SK-N-SH treated with all-trans-retinoic acid at 6 μM for 48 hours (cell line): ENCODE measurements around the gene ANKHD1.

Source experiments
- ATAC-seq: fragments of 200-7000 bp; cut with Tn5 transposase; 3 replicates; pipeline ENCODE4 v1.9.1; 2020; ENCODE audit warnings: mild to moderate bottlenecking, moderate library complexity
- ARNTL ChIP-seq: fragments of 450-650 bp; formaldehyde crosslinking; IDR thresholded peaks from 2 replicates; pipeline ENCODE4 v1.5.0; 2020; ENCODE audit warnings: low read depth, mild to moderate bottlenecking, moderate library complexity, borderline replicate concordance
- BACH2 ChIP-seq: fragments of 250-450 bp; sonication (Bioruptor Pico); IDR thresholded peaks from 2 replicates; pipeline ENCODE4 v1.9.0; 2021; ENCODE audit warnings: mild to moderate bottlenecking, borderline replicate concordance
- CREB5 ChIP-seq: fragments of 250-450 bp; sonication (Bioruptor Pico); IDR thresholded peaks from 2 replicates; pipeline ENCODE4 v1.5.1; 2020; ENCODE audit warnings: low read depth, mild to moderate bottlenecking, moderate library complexity
- CSDC2 ChIP-seq: fragments of 250-450 bp; sonication (Bioruptor Pico); IDR thresholded peaks from 2 replicates; pipeline ENCODE4 v1.5.0; 2020; ENCODE audit warnings: mild to moderate bottlenecking, moderate library complexity
- CSRNP3 ChIP-seq: fragments of 250-450 bp; sonication (Bioruptor Pico); IDR thresholded peaks from 2 replicates; pipeline ENCODE4 v1.5.1; 2021; ENCODE audit warnings: mild to moderate bottlenecking, moderate library complexity
- ESRRG ChIP-seq: fragments of 250-450 bp; sonication (Bioruptor Pico); IDR thresholded peaks from 2 replicates; pipeline ENCODE4 v1.6.1; 2021; ENCODE audit warnings: mild to moderate bottlenecking
- GLIS3 ChIP-seq: fragments of 250-450 bp; sonication (Bioruptor Pico); IDR thresholded peaks from 2 replicates; pipeline ENCODE4 v1.5.0; 2020; ENCODE audit warnings: mild to moderate bottlenecking, moderate library complexity
- ISL1 ChIP-seq: fragments of 250-450 bp; sonication (Bioruptor Pico); IDR thresholded peaks from 2 replicates; pipeline ENCODE4 v2.1.2; 2022; ENCODE audit warnings: mild to moderate bottlenecking, moderate library complexity
- OSR1 ChIP-seq: fragments of 250-450 bp; sonication (Bioruptor Pico); IDR thresholded peaks from 2 replicates; pipeline ENCODE4 v1.8.0; 2022; ENCODE audit warnings: moderate library complexity, mild to moderate bottlenecking, inconsistent platforms
- PATZ1 ChIP-seq: fragments of 250-450 bp; sonication (Bioruptor Pico); IDR thresholded peaks from 2 replicates; pipeline ENCODE4 v1.8.0; 2020; ENCODE audit warnings: mild to moderate bottlenecking, moderate library complexity, borderline replicate concordance
- POU6F1 ChIP-seq: fragments of 250-450 bp; sonication (Bioruptor Pico); IDR thresholded peaks from 2 replicates; pipeline ENCODE4 v1.8.0; 2021; ENCODE audit warnings: low read depth, mild to moderate bottlenecking, moderate library complexity, borderline replicate concordance
- PPARA ChIP-seq: fragments of 250-450 bp; sonication (Bioruptor Pico); IDR thresholded peaks from 2 replicates; pipeline ENCODE4 v1.5.0; 2020; ENCODE audit warnings: mild to moderate bottlenecking, borderline replicate concordance
- RARB ChIP-seq: fragments of 250-450 bp; sonication (Bioruptor Pico); IDR thresholded peaks from 2 replicates; pipeline ENCODE4 v1.8.0; 2021; ENCODE audit warnings: mild to moderate bottlenecking, moderate library complexity
- SNAI2 ChIP-seq: fragments of 250-450 bp; sonication (Bioruptor Pico); IDR thresholded peaks from 2 replicates; pipeline ENCODE4 v1.5.0; 2020; ENCODE audit warnings: mild to moderate bottlenecking, moderate library complexity
- TCF4 ChIP-seq: fragments of 250-450 bp; sonication (Bioruptor Pico); IDR thresholded peaks from 2 replicates; pipeline ENCODE4 v1.8.0; 2021; ENCODE audit warnings: mild to moderate bottlenecking, moderate library complexity, borderline replicate concordance
- TOX ChIP-seq: fragments of 250-450 bp; sonication (Bioruptor Pico); IDR thresholded peaks from 2 replicates; pipeline ENCODE4 v1.8.0; 2021; ENCODE audit warnings: mild to moderate bottlenecking, moderate library complexity, borderline replicate concordance
- TSHZ2 ChIP-seq: fragments of 250-450 bp; sonication (Bioruptor Pico); IDR thresholded peaks from 2 replicates; pipeline ENCODE4 v1.5.0; 2020; ENCODE audit warnings: mild to moderate bottlenecking, moderate library complexity
- ZC3H10 ChIP-seq: fragments of 250-450 bp; sonication (Bioruptor Pico); IDR thresholded peaks from 2 replicates; pipeline ENCODE4 v1.5.1; 2021; ENCODE audit warnings: mild to moderate bottlenecking, moderate library complexity
- ZFP3 ChIP-seq: fragments of 250-450 bp; sonication (Bioruptor Pico); IDR thresholded peaks from 2 replicates; pipeline ENCODE4 v1.5.0; 2020; ENCODE audit warnings: mild to moderate bottlenecking, moderate library complexity
- ZNF565 ChIP-seq: fragments of 450-650 bp; formaldehyde crosslinking; conservative IDR thresholded peaks from 2 replicates; pipeline ENCODE4 v1.5.0; 2020; ENCODE audit warnings: low read depth, mild to moderate bottlenecking, moderate library complexity
- ZNF70 ChIP-seq: fragments of 450-650 bp; formaldehyde crosslinking; IDR thresholded peaks from 2 replicates; pipeline ENCODE4 v1.5.0; 2020; ENCODE audit warnings: mild to moderate bottlenecking, moderate library complexity

The ANKHD1 gene

GRCh38 chr5:140372971-140373487 is 28.6 kb upstream of the ANKHD1 start:
- ATAC-seq = peak; percentile 96
- TF ChIP-seq POU6F1 (CRISPR knock-in tag) (no peak), GLIS3 (no peak), CSRNP3 (CRISPR knock-in tag) (no peak), ZC3H10 (no peak), BACH2 (CRISPR knock-in tag) (no peak), CREB5 (CRISPR knock-in tag) (no peak), TCF4 (CRISPR knock-in tag) (no peak), RARB (CRISPR knock-in tag) (no peak), ZNF70 (CRISPR knock-in tag) (no peak), PATZ1 (CRISPR knock-in tag) (no peak), SNAI2 (CRISPR knock-in tag) (no peak), PPARA (CRISPR knock-in tag) (no peak), TOX (CRISPR knock-in tag) (no peak), ESRRG (CRISPR knock-in tag) (no peak), CSDC2 (CRISPR knock-in tag) (no peak), ZFP3 (CRISPR knock-in tag) (no peak), TSHZ2 (CRISPR knock-in tag) (no peak), OSR1 (CRISPR knock-in tag) (no peak)

- TF ChIP-seq ZNF70 (CRISPR knock-in tag) = no peak
- no peak for TF ChIP-seq GLIS3
- no peak for TF ChIP-seq ZNF565 (CRISPR knock-in tag)
- no peak for TF ChIP-seq CSDC2 (CRISPR knock-in tag)
- TF ChIP-seq PATZ1 (CRISPR knock-in tag) = no peak
- no peak for ATAC-seq
Measured at GRCh38 chr5:140381351-140381750, 20.3 kb upstream of the ANKHD1 start.

- TF ChIP-seq PPARA (CRISPR knock-in tag) (no peak), ZFP3 (CRISPR knock-in tag) (no peak), TCF4 (CRISPR knock-in tag) (no peak), POU6F1 (CRISPR knock-in tag) (no peak), ARNTL (CRISPR knock-in tag) (no peak), ISL1 (CRISPR knock-in tag) (no peak), ZNF70 (CRISPR knock-in tag) (no peak), RARB (CRISPR knock-in tag) (no peak), GLIS3 (no peak)
- ATAC-seq = no peak
Measured at GRCh38 chr5:140381972-140382371, 19.7 kb upstream of the ANKHD1 start.
